Esophagus mucosa (tissue), 1 donor: ENCODE measurements around the gene SUCNR1. TPM values are rescaled to one million over a fixed set of nuclear protein-coding genes. Genes with fewer than 3 reads are reported as not detected.
A peak's percentile ranks its signal among the peaks of the same experiment; 100 is the strongest.
"Not testable (repeated sequence)": the region's sequence is repeated elsewhere in the genome, so short reads cannot be mapped to it uniquely, and the experiment has no call there.

Source experiments
- ATAC-seq: fragments of 200-7000 bp; cut with Tn5 transposase; one replicate; pipeline ENCODE4 v1.9.1; 2020
- total RNA-seq: library from RNA; stranded (reverse); gene quantifications from one replicate; pipeline ENCODE4 v1.2.4, GENCODE V29; 2023
- donor health status: DM: yes; HTN: yes; CAD: no.

Gene SUCNR1, protein sequence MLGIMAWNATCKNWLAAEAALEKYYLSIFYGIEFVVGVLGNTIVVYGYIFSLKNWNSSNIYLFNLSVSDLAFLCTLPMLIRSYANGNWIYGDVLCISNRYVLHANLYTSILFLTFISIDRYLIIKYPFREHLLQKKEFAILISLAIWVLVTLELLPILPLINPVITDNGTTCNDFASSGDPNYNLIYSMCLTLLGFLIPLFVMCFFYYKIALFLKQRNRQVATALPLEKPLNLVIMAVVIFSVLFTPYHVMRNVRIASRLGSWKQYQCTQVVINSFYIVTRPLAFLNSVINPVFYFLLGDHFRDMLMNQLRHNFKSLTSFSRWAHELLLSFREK
- not detected for total RNA-seq

DNA sequence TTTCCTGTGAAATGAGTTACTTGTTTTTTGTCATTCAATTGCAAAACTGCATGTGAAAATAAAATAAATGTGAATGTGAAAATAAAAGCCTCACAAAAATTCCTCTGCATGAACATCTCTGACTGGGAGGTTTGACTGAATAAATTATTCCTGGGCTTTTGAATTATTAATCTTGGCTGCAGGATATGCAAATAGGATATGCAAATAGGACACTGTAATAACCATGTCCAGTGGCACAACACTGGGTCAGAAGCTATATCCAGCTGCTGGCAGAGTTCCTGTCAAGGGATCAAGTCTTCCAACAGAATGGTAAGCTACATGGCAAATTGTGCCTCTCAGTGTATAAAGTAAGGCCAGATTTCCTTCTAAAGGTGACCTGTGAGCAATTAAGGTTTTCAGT is at the start of gene SUCNR1:
Gene SUCNR1 (plus strand): TSS at position 246 of the 400 bp plus-strand sequence. CDS start 6,250 bp downstream, outside the sequence.
- no peak for ATAC-seq

DNA sequence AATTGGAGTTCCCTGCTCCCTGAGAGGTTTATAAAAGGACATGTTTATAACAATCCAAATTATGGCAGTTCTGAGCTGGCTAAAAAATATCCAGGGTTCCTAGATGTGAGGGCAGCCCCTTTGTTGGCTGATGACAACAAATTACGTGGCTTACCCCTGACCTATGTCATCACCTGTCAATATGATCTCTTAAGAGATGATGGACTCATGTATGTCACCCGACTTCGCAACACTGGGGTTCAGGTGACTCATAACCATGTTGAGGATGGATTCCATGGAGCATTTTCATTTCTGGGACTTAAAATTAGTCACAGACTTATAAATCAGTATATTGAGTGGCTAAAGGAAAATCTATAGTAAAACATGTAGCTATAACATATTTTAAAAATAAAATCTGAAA is 45.6 kb upstream of the SUCNR1 start:
- no peak for ATAC-seq

DNA sequence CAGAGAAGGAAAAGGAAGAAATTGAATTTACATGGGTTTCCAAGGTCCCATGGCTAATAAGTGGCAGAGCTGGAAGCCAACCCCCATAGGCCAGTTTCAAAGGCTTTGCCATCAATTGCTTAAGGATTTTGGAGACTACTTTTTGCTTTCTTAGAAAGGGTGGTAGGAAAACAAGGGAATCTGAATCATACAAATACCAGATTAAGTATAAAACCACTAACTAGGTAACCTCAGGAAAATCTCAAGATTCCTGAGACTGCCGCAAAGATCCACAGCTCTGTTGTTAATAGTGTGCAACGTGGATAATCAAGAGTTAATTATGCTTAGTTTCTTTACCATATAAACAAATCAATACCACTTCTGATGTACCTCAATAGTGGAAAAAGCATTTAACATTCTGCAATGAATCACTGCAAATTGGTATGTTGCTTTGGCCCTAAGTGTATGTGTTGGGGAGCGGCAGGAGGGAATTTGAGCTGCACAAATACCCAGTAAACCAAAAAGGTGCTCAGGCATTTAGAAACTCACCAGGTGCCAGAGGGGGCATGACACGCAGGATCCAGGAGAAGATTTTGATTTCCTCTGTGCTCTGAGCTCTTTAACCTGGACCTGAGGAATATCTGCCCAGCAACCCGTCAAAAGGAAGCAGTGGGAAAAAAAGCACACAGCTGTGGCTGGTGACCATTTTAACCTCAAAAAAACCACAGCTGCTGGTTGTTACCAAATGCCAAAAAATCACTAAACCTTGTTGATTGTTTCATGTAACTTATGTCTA is 37.5 kb upstream of the SUCNR1 start:
- ATAC-seq = no peak

- ATAC-seq = peak; percentile 99
Measured at GRCh38 chr3:151837057-151837456, 36.4 kb upstream of the SUCNR1 start.

DNA sequence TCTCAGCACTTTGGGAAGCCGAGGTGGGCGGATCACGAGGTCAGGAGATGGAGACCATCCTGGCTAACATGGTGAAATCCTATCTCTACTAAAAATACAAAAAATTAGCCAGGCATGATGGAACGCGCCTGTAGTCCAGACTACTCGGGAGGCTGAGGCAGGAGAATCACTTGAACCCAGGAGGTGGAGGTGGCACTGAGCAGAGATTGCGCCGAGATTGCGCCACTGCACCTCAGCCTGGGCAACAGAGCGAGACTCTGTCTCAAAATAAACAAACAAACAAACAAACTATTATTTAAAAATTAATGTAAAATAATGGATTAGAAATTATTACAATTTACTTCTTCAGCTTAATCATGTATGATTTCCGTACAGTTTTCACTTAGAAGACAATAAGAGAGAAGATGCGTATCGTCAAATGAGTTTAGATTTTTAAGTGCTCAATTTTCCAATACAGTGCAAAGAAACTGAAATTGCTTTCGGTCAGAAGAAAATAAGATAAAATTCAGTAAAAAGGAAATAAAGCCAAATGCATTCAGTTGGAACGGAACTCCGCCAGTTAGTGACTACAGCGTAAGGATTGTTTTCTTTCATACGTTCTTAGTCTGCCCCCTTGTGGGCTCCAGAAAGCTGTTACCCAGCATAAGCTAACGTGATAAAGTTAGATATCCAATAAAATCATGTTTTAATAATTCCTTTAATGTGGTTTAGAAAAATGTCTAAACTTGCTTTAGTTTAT is 34.7 kb upstream of the SUCNR1 start:
- ATAC-seq = peak; percentile 78

- no peak for ATAC-seq
Measured at GRCh38 chr3:151839313-151839631, 34.2 kb upstream of the SUCNR1 start.

DNA sequence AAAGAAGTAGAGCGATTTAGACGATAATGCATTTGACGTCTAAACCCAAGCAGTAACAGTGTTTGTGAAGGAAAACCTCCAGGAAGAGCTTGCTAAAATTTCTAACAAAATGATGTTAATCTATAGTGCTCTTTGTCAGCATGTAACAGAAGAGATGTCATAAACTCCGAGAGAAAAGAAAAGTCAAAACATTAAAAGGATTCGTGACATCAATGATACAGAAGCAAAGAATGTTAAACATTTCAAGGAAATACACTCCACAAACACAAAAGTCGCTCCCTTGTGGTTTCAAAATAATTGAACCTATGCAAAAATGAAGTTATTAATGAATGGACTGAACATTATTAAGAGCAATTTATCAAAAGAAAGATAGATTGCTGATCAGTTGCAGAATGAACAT is 31.6 kb upstream of the SUCNR1 start:
- no peak for ATAC-seq

- ATAC-seq = no peak
Measured at GRCh38 chr3:151843275-151843674, 30.2 kb upstream of the SUCNR1 start.

- no peak for ATAC-seq
Measured at GRCh38 chr3:151845306-151845905, 28.0 kb upstream of the SUCNR1 start.

DNA sequence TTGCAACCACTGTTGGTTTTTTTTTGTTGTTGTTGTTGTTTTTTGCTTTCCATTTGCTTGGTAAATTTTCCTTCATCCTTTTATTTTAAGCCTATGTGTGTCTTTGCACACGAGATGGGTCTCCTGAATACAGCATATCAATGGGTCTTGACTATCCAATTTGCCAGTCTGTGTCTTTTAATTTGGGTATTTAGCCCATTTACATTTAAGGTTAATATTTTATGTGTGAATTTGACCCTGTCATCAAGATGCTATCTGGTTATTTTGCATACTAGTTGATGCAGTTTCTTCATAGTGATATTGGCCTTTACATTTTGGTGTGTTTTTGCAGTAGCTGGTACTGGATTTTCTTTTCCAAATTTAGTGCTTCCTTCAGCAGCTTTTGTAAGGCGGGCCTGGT is 23.4 kb upstream of the SUCNR1 start:
- not testable (repeated sequence) for ATAC-seq

GRCh38 chr3:151852074-151852811 is 21.2 kb upstream of the SUCNR1 start:
- ATAC-seq = no peak

DNA sequence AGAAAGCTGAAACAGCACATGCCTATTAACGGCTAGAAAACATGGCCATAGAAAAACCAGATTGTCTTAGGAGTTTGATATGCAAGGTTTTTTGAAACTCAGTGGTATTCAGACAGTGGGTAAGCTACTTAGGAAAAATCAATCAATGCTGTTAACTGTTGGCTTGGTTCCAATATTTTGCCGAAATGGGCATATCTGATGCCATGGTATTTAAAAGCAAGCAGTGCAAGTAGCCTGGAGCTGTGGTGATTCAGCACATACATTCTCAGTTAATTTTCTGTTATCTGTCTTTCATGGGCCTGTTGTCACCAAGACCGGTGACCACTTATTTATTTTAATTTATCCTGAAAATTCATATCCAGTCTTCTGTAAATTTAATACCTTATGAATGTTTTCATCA is 17.3 kb upstream of the SUCNR1 start:
- no peak for ATAC-seq

GRCh38 chr3:151856641-151857040 is 16.8 kb upstream of the SUCNR1 start:
- no peak for ATAC-seq

DNA sequence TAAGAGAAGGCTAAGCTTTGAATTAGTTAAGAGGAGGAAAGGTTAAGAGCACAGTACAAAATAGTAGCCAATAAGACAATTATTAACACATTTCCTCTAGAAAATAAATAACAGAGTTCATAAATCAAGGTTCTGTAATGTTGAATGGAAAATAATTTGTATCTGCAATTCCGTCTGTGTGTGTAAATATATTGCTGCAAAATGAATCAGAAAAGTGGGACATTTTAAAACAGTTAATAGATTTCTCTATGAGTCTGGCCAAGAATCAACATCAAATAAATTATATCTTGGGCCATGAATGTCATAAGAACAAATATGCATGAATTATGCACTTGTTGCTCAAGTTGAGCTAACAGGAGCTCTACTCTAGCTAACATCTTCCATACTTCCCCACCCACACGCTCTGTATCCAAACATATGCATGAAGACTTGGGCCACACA is 14.2 kb upstream of the SUCNR1 start:
- ATAC-seq = no peak

- no peak for ATAC-seq
Measured at GRCh38 chr3:151859905-151860304, 13.5 kb upstream of the SUCNR1 start.

DNA sequence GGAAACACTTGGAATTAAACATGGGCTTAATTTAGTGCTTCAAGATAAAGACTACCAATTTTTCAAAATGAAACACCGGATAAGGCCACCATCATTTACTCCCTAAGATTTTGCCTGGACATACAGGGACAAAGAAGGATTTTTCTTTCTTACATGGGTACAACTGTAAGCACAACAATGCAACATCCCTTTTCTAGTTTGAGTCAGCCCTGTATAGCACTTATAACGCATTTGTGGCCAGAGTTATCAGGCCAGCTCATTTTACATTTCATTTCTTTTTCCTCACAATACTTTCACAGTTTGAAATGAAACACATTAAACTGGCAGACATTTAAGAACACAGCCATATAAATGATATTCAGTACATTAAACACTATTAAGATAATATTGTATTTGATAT is 9.8 kb upstream of the SUCNR1 start:
- no peak for ATAC-seq

- no peak for ATAC-seq
Measured at GRCh38 chr3:151864423-151865101, 8.9 kb upstream of the SUCNR1 start.

DNA sequence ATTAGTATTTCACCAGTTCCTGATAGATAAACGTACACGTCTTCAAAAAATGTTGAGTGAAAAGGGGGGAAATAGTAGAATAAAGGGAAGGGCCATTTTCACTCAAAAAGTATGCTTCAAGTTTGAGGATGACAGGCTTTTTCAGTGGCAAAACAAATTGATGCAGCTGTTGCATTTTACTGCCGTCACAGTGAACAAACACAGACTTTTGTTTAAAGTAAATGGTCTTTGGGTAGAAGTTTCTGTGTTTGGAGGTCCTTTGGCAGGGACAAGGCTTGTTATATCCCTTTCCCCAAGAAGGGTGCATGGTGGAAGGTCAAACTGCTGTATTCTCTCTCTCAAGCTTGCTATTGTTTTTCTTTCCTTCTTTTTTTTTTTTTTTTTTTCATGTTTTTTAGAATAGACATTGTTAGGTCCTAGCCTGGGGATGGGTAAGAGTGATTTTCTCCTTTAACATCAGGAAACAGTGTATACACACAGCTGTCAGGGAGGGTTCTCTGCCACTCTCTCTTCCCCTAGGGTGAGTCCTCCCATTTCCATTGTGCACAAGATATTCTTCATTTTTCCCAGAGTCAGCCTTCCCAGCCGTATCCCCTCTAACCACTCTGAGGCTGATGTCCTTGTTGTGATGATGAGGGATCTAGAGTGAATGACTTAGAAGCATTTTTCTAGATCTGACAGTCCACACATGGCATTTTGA is 6.6 kb upstream of the SUCNR1 start:
- ATAC-seq = no peak

DNA sequence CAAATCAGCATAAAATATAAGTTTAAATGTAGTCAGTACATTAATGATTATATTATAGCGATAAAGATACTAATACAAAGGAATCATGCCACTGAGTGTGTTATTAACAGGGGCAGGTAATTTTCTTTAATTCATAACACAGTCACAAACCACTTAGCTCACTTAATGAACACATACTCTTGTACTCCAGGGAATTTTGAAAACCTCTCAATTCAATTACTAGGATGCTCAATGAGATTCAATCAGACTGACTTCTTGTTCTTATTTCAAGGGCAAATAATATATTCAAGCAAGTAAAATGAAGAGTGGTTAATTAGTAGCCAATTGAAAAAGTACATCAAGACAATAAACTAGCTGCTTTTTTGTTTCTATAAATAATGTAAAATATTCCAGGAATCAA is 5.8 kb upstream of the SUCNR1 start:
- ATAC-seq = no peak

- no peak for ATAC-seq
Measured at GRCh38 chr3:151869181-151869580, 4.3 kb upstream of the SUCNR1 start.
